Aorta (tissue), 5 donors: ENCODE data around the gene SCAMP4. TPM values are rescaled to one million over a fixed set of nuclear protein-coding genes. Genes with fewer than 3 reads are reported as not detected.
A peak's percentile ranks its signal among the peaks of the same experiment; 100 is the strongest.

Experiments
- ATAC-seq: fragments of 200-7000 bp; cut with Tn5 transposase; one replicate; pipeline ENCODE4 v1.9.1; 2022; ENCODE audit warnings: moderate library complexity; ENCODE audit not compliant: low FRiP score
- DNase-seq, 2 donors: peaks; one replicate each; pipeline ENCODE4 v3.0.0-alpha.2; 2020
- H3K27ac ChIP-seq, 2 donors: one replicate each; pipeline ENCODE4 v1.5.1; 2013; ENCODE audit warnings: low read length in 2 of 2, mild to moderate bottlenecking in 2 of 2, moderate library complexity in 2 of 2, control low read depth in 1 of 2, inconsistent platforms in 1 of 2, low read depth in 1 of 2
- H3K27me3 ChIP-seq, 2 donors: one replicate each; pipeline ENCODE4 v1.6.1; 2013; ENCODE audit warnings: control low read depth in 1 of 2, low read length in 1 of 2, mild to moderate bottlenecking in 1 of 2, moderate library complexity in 1 of 2; ENCODE audit not compliant: insufficient read depth in 2 of 2, control insufficient read depth in 1 of 2
- H3K36me3 ChIP-seq, 2 donors: one replicate each; pipeline ENCODE4 v1.6.1; 2013; ENCODE audit warnings: control low read depth in 1 of 2, low read length in 1 of 2, mild to moderate bottlenecking in 1 of 2; ENCODE audit not compliant: insufficient read depth in 2 of 2, control insufficient read depth in 1 of 2
- H3K4me1 ChIP-seq, 2 donors: one replicate each; pipeline ENCODE4 v1.6.1; 2013; ENCODE audit warnings: low read length in 2 of 2, control low read depth in 1 of 2, mild to moderate bottlenecking in 1 of 2, moderate library complexity in 1 of 2; ENCODE audit not compliant: insufficient read depth in 2 of 2, control insufficient read depth in 1 of 2
- H3K4me3 ChIP-seq, 2 donors: one replicate each; pipeline ENCODE4 v1.5.1; 2013; ENCODE audit warnings: low read length in 2 of 2, control low read depth in 1 of 2, mild to moderate bottlenecking in 1 of 2
- H3K9me3 ChIP-seq: one replicate; pipeline ENCODE4 v1.6.1; 2013; ENCODE audit warnings: mild to moderate bottlenecking, low read length; ENCODE audit not compliant: control insufficient read depth
- WGBS, 2 donors: extraction: QIAGEN DNeasy Blood & Tissue Kit; methylation state at CpG; one replicate each; pipeline ENCODE4 v1.1.7; 2013; 5-methylcytosine and 5-hydroxymethylcytosine counted together
- intact Hi-C, 2 donors: fragments of 100-400 bp; cut with DNase I; formaldehyde crosslinking; loops; one replicate each; pipeline versions ENCODE4 v1.14.2 to v1.15.0; 2022
- polyA plus RNA-seq, 2 donors: library from polyadenylated mRNA; stranded (reverse); fragments of 200-250 nt; gene quantifications; one replicate each; pipeline ENCODE4 v1.2.3, GENCODE V29; 2013
- total RNA-seq, 2 donors: library from RNA; stranded (reverse); fragmentation: NEBNext Ultra II Directional; extraction: Animal tissue kit (Norgen Biotek cat#: 25700); gene quantifications; one replicate each; pipeline ENCODE4 v1.2.1, GENCODE V29; 2021
- donor health status: healthy with polysubstance abuse.
- donor health status: Bipolar disorder and iron deficiency.
- donor health status: DM: no; HTN: no; CAD: no.
- donor health status: DM: no; HTN: no; CAD: no.
- donor health status: DM: yes; HTN: yes; CAD: no.

The SCAMP4 gene
- total and polyA plus RNA-seq, 4 donors: 10.1 to 49.6 (median 29.0) TPM

- intact Hi-C loops: no loop called here
- ATAC-seq: no peak
These were observed 16.6 kb downstream of the SCAMP4 start for GRCh38 chr19:1921825-1922224.

GRCh38 chr19:1922803-1923202, 17.6 kb downstream of the SCAMP4 start:
- DNase-seq (no peak), ATAC-seq (no peak)
- no peaks in the 10 kb centered on the region for H3K27me3 ChIP-seq
- H3K4me3 ChIP-seq: no peak overlapping the region
- no peaks in the 10 kb centered on the region for H3K9me3 ChIP-seq
- intact Hi-C loops: no loop called here
- no peaks in the 10 kb centered on the region for H3K4me1 ChIP-seq
- WGBS, 2 donors: 94 to 97% methylated on average over 23 of the region's 23 CpGs
- H3K27ac ChIP-seq: no peak overlapping the region
- H3K36me3 ChIP-seq: peaks cover 0 to 7% of the 10 kb centered on the region in 2 donors

More at GRCh38 chr19:1921825-1922224, 16.6 kb downstream of the SCAMP4 start:
- WGBS, 2 donors: 96 to 97% methylated on average over 15 of the region's 15 CpGs
- Histone ChIP-seq H3K4me3 (no peak overlapping the region), H3K4me1 (no peaks in the 10 kb centered on the region), H3K27ac (no peak overlapping the region), H3K9me3 (no peaks in the 10 kb centered on the region), H3K27me3 (no peaks in the 10 kb centered on the region), H3K36me3 (peaks cover 0 to 7% of the 10 kb centered on the region in 2 donors)
- DNase-seq: no peak

- intact Hi-C loops: no loop called here
- Histone ChIP-seq H3K27ac (no peak overlapping the region), H3K4me1 (no peaks in the 10 kb centered on the region), H3K27me3 (no peaks in the 10 kb centered on the region), H3K36me3 (peaks cover 0 to 4% of the 10 kb centered on the region in 2 donors), H3K4me3 (no peak overlapping the region), H3K9me3 (no peaks in the 10 kb centered on the region)
- ATAC-seq (peak; percentile 19), DNase-seq (peak in 1 of 2 donors; percentile 61)
- WGBS, 2 donors: 91 to 92% methylated on average over 6 to 8 of the region's 8 CpGs
These were observed 18.1 kb downstream of the SCAMP4 start for GRCh38 chr19:1923319-1923718.

GRCh38 chr19:1924320-1924961, 19.2 kb downstream of the SCAMP4 start:
- Histone ChIP-seq H3K27ac (no peak overlapping the region), H3K9me3 (no peaks in the 10 kb centered on the region), H3K4me1 (no peaks in the 10 kb centered on the region), H3K4me3 (no peak overlapping the region), H3K36me3 (no peaks in the 10 kb centered on the region), H3K27me3 (no peaks in the 10 kb centered on the region)
- ATAC-seq (no peak), DNase-seq (no peak)
- WGBS, 2 donors: 92% methylated on average over 35 of the region's 35 CpGs
- intact Hi-C loops: no loop called here

- H3K4me3 ChIP-seq: no peak overlapping the region
- intact Hi-C loops: loop anchor here in 1 of 2 donors (5.0 kb wide), 1 partner anchor 147 kb away; no protein-coding TSS in a partner anchor
- H3K36me3 ChIP-seq: no peaks in the 10 kb centered on the region
- DNase-seq: peak in 1 of 2 donors; percentile 52
- H3K27me3 ChIP-seq: no peaks in the 10 kb centered on the region
- no peaks in the 10 kb centered on the region for H3K9me3 ChIP-seq
- 85 to 87% methylated on average over 15 to 16 of the region's 16 CpGs for WGBS, 2 donors
- H3K27ac ChIP-seq: no peak overlapping the region
- H3K4me1 ChIP-seq: no peaks in the 10 kb centered on the region
- no peak for ATAC-seq
These were observed 20.3 kb downstream of the SCAMP4 start for GRCh38 chr19:1925544-1925943.

- 9 to 12% methylated on average over 41 to 42 of the region's 42 CpGs for WGBS, 2 donors
- H3K4me3 ChIP-seq: no peak overlapping the region
- DNase-seq (peak; percentile 86 to 93), ATAC-seq (peak; percentile 92)
- no peak overlapping the region for H3K27ac ChIP-seq
- H3K9me3 ChIP-seq: no peaks in the 10 kb centered on the region
- H3K4me1 ChIP-seq: no peaks in the 10 kb centered on the region
- no peaks in the 10 kb centered on the region for H3K27me3 ChIP-seq
- H3K36me3 ChIP-seq: no peaks in the 10 kb centered on the region
- intact Hi-C loops: loop anchor here in 1 of 2 donors (5.0 kb wide), 1 partner anchor 143 kb away; no protein-coding TSS in a partner anchor
These were observed 24.0 kb downstream of the SCAMP4 start for GRCh38 chr19:1929021-1929742.

GRCh38 chr19:1931445-1931844, 26.2 kb downstream of the SCAMP4 start:
- Histone ChIP-seq H3K4me3 (no peak overlapping the region), H3K27ac (no peak overlapping the region), H3K4me1 (no peaks in the 10 kb centered on the region), H3K36me3 (no peaks in the 10 kb centered on the region), H3K27me3 (no peaks in the 10 kb centered on the region), H3K9me3 (no peaks in the 10 kb centered on the region)
- 79 to 87% methylated on average over 1 of the region's 1 CpG for WGBS, 2 donors
- ATAC-seq: no peak
- intact Hi-C loops: loop anchor here in 1 of 2 donors (10.0 kb wide), 1 partner anchor 133 kb away; no protein-coding TSS in a partner anchor
- no peak for DNase-seq

GRCh38 chr19:1932395-1932794, 27.2 kb downstream of the SCAMP4 start:
- 89 to 90% methylated on average over 8 of the region's 8 CpGs for WGBS, 2 donors
- no peak for ATAC-seq

More at GRCh38 chr19:1932395-1932794, 27.2 kb downstream of the SCAMP4 start:
- Histone ChIP-seq H3K4me3 (no peak overlapping the region), H3K36me3 (no peaks in the 10 kb centered on the region), H3K9me3 (no peaks in the 10 kb centered on the region), H3K27ac (no peak overlapping the region), H3K4me1 (no peaks in the 10 kb centered on the region), H3K27me3 (no peaks in the 10 kb centered on the region)
- no peak for DNase-seq
- intact Hi-C loops: loop anchor here in 1 of 2 donors (10.0 kb wide), 1 partner anchor 132 kb away; no protein-coding TSS in a partner anchor
